Upper lobe of left lung (tissue), 4 donors: ENCODE results near the gene GSN.

Experiments used
- CTCF ChIP-seq, 6 experiments: fragments of 450-650 bp in 4 of 6; fragments of 200-600 bp in 2 of 6; sonication (generic) in 2 of 6; IDR thresholded peaks; one replicate each; pipeline ENCODE4 v1.5.1; 2016 to 2019; ENCODE audit warnings: antibody characterized with exemption in 6 of 6
- POLR2AphosphoS5 ChIP-seq, 2 donors: sonication (generic); formaldehyde crosslinking; IDR thresholded peaks; one replicate each; pipeline ENCODE4 v1.5.1; 2017; ENCODE audit warnings: antibody characterized with exemption in 2 of 2

- TF ChIP-seq POLR2AphosphoS5 (IDR thresholded peaks at IDR 0.05) (peak in 1 of 2 donors; percentile 68), CTCF (IDR thresholded peaks at IDR 0.05) (no peak)
Measured at GRCh38 chr9:121294866-121295661, 27.1 kb downstream of the GSN start.
